ENCODE data around the gene GPR137.

DNA sequence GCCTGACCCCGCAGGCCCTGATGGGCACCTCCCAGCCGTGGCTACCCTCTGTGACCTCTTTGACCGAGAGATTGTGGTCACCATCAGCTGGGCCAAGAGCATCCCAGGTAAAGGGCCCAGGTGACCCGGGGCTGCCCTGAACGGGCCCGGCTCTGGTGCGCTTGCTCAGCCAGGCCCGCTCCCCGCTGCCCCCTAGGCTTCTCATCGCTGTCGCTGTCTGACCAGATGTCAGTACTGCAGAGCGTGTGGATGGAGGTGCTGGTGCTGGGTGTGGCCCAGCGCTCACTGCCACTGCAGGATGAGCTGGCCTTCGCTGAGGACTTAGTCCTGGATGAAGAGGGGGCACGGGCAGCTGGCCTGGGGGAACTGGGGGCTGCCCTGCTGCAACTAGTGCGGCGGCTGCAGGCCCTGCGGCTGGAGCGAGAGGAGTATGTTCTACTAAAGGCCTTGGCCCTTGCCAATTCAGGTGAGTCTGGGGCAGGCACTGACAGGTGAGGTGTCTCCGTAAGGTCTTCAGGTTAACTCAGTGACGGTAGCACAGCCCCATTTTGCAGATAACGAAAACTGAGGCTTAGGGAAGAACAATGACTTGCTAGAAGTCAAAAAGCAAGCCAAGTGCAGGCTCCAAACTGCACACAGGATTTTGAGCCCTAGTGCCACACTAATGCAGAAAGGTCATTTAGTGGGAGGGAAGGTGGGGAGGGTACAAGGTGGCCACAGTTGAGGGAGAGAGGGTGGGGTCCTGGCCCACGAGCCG, 29.3 kb downstream of the GPR137 start:
- no peak for TF ChIP-seq RAD21 (conservative IDR thresholded peaks at IDR 0.05)
- TF ChIP-seq, protein P1, sequence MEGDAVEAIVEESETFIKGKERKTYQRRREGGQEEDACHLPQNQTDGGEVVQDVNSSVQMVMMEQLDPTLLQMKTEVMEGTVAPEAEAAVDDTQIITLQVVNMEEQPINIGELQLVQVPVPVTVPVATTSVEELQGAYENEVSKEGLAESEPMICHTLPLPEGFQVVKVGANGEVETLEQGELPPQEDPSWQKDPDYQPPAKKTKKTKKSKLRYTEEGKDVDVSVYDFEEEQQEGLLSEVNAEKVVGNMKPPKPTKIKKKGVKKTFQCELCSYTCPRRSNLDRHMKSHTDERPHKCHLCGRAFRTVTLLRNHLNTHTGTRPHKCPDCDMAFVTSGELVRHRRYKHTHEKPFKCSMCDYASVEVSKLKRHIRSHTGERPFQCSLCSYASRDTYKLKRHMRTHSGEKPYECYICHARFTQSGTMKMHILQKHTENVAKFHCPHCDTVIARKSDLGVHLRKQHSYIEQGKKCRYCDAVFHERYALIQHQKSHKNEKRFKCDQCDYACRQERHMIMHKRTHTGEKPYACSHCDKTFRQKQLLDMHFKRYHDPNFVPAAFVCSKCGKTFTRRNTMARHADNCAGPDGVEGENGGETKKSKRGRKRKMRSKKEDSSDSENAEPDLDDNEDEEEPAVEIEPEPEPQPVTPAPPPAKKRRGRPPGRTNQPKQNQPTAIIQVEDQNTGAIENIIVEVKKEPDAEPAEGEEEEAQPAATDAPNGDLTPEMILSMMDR (IDR thresholded peaks at IDR 0.05; ENCODE audit: poor library complexity, severe bottlenecking): no peak

All from neural cell (in vitro differentiated cells).